PC-3 (cell line): ENCODE measurements around the gene CCDC34. TPM values are rescaled to one million over a fixed set of nuclear protein-coding genes. Genes with fewer than 3 reads are reported as not detected.

ENCODE experiments used
- ATAC-seq: fragments of 200-7000 bp; cut with Tn5 transposase; 2 replicates; pipeline ENCODE4 v1.9.1; 2020; ENCODE audit warnings: mild to moderate bottlenecking, moderate library complexity
- BruUV-seq: library from RNA; stranded (reverse); fragments of 400-500 nt; replicated peaks from 2 replicates; lab custom pipeline; 2021; lab: Mats Ljungman, UMichigan
- CTCF ChIA-PET: fragments of 300-600 bp; sonication (Branson Sonifier 250); formaldehyde crosslinking; loops from one replicate; lab custom pipeline; 2022; ENCODE audit warnings: antibody characterized with exemption; lab: Charles Lee
- POLR2A ChIA-PET: fragments of 300-600 bp; sonication (Branson Sonifier 250); formaldehyde crosslinking; loops from one replicate; lab custom pipeline; 2022; ENCODE audit warnings: antibody characterized with exemption; ENCODE audit not compliant: unreplicated experiment; lab: Charles Lee
- DNase-seq: peaks from one replicate; pipeline ENCODE4 v3.0.0-alpha.2; 2015
- H2AFZ ChIP-seq: fragments of 300-600 bp; sonication (generic); 2 replicates; pipeline ENCODE4 v1.6.0; 2016; ENCODE audit warnings: antibody characterized with exemption, low read length
- H3F3A ChIP-seq: fragments of 300-600 bp; sonication (generic); one replicate; pipeline ENCODE4 v1.6.0; 2017; ENCODE audit warnings: antibody characterized with exemption, low read length, control low read depth, mild to moderate bottlenecking; ENCODE audit not compliant: unreplicated experiment
- H3K27ac ChIP-seq: fragments of 300-600 bp; sonication (generic); 2 replicates; pipeline ENCODE4 v1.5.1; 2016; ENCODE audit warnings: mild to moderate bottlenecking, low read length
- H3K27me3 ChIP-seq: fragments of 300-600 bp; sonication (generic); 2 replicates; pipeline ENCODE4 v1.6.1; 2016; ENCODE audit warnings: low read length, mixed read lengths
- H3K36me3 ChIP-seq: fragments of 300-600 bp; sonication (generic); 2 replicates; pipeline ENCODE4 v1.6.1; 2016; ENCODE audit warnings: low read depth, mixed run types, low read length, mixed read lengths
- H3K4me1 ChIP-seq: fragments of 300-600 bp; sonication (generic); 2 replicates; pipeline ENCODE4 v1.5.1; 2016; ENCODE audit warnings: low read length; ENCODE audit not compliant: insufficient read depth
- H3K4me2 ChIP-seq: fragments of 300-600 bp; sonication (generic); 2 replicates; pipeline ENCODE4 v1.6.0; 2016; ENCODE audit warnings: low read length
- H3K4me3 ChIP-seq: fragments of 300-600 bp; sonication (generic); 2 replicates; pipeline ENCODE4 v1.5.1; 2016; ENCODE audit warnings: mild to moderate bottlenecking, low read length, mixed read lengths
- H3K79me2 ChIP-seq: fragments of 300-600 bp; sonication (generic); 2 replicates; pipeline ENCODE4 v1.6.1; 2017; ENCODE audit warnings: low read length, mixed read lengths
- H3K9ac ChIP-seq: fragments of 300-600 bp; sonication (generic); 2 replicates; pipeline ENCODE4 v1.6.0; 2016; ENCODE audit warnings: mild to moderate bottlenecking, low read length
- H3K9me2 ChIP-seq: fragments of 300-600 bp; sonication (generic); replicated peaks from 2 replicates; pipeline ENCODE4 v1.6.1; 2016; ENCODE audit warnings: mixed run types, low read length, mixed read lengths
- H3K9me3 ChIP-seq: fragments of 300-600 bp; sonication (generic); 2 replicates; pipeline ENCODE4 v1.6.1; 2016; ENCODE audit warnings: low read length, mixed read lengths
- H4K20me1 ChIP-seq: fragments of 300-600 bp; sonication (generic); 2 replicates; pipeline ENCODE4 v1.6.1; 2016; ENCODE audit warnings: low read length, mixed read lengths
- CTCF ChIP-seq: fragments of 300-600 bp; sonication (generic); conservative IDR thresholded peaks from 2 replicates; pipeline ENCODE4 v1.5.1; 2017; ENCODE audit warnings: antibody characterized with exemption, low read depth, mild to moderate bottlenecking, low read length
- EZH2 ChIP-seq: fragments of 300-600 bp; sonication (generic); IDR thresholded peaks from one replicate; pipeline ENCODE4 v1.6.1; 2017; ENCODE audit warnings: antibody characterized with exemption, mild to moderate bottlenecking, low read length; ENCODE audit not compliant: unreplicated experiment
- EZH2phosphoT487 ChIP-seq: fragments of 300-600 bp; sonication (generic); IDR thresholded peaks from 2 replicates; pipeline ENCODE4 v1.6.1; 2018; ENCODE audit warnings: mild to moderate bottlenecking, antibody characterized with exemption, low read length, borderline replicate concordance
- intact Hi-C: fragments of 100-400 bp; cut with micrococcal nuclease; formaldehyde crosslinking; loops from 2 replicates; pipeline ENCODE4 v1.9.0; 2023
- total RNA-seq: library from RNA; depleted of rRNA; stranded (reverse); fragments of >200 nt; gene quantifications from 2 replicates; pipeline ENCODE4 v1.2.3, GENCODE V29; 2014

CCDC34 gene
- total RNA-seq, 1 experiment from 2014 or later = 11.0 TPM

GRCh38 chr11:27352781-27353180 is 10.2 kb downstream of the CCDC34 start:
- ChIA-PET POLR2A (no interaction called here), CTCF (no interaction called here)
- Histone ChIP-seq H3K9me3 (no peaks in the 10 kb centered on the region), H3K9ac (no peak overlapping the region), H3K9me2 (no peaks in the 10 kb centered on the region), H3K27me3 (no peaks in the 10 kb centered on the region), H3K4me3 (no peak overlapping the region), H4K20me1 (no peaks in the 10 kb centered on the region), H3K79me2 (no peaks in the 10 kb centered on the region), H3K4me1 (peaks cover 8% of the 10 kb centered on the region; the same call in 1 of the 2 replicates), H3F3A (no peaks in the 10 kb centered on the region), H2AFZ (no peak overlapping the region), H3K27ac (no peak overlapping the region), H3K4me2 (no peak overlapping the region), H3K36me3 (no peaks in the 10 kb centered on the region)
- ATAC-seq = no peak
- TF ChIP-seq CTCF = no peak
- no peak for TF ChIP-seq EZH2
- no peak for TF ChIP-seq EZH2phosphoT487
- no peak for DNase-seq
- intact Hi-C loops = no loop called here
- BruUV-seq = no TSS peak

- Histone ChIP-seq H3K27ac (no peak overlapping the region), H3K9ac (no peak overlapping the region), H3K36me3 (0 out of 2 replicates have a peak, but pooled peaks cover 3% of the 10 kb centered on the region), H3K4me1 (peaks cover 14% of the 10 kb centered on the region), H3K27me3 (no peaks in the 10 kb centered on the region), H3K9me3 (no peaks in the 10 kb centered on the region), H3K4me2 (no peak overlapping the region), H3K79me2 (no peaks in the 10 kb centered on the region), H3K9me2 (no peaks in the 10 kb centered on the region), H2AFZ (no peak overlapping the region), H4K20me1 (no peaks in the 10 kb centered on the region; the same call in 1 of the 2 replicates), H3F3A (no peaks in the 10 kb centered on the region), H3K4me3 (no peak overlapping the region)
- DNase-seq = no peak
- ChIA-PET POLR2A (no interaction called here), CTCF (interaction anchor here (0.7 kb wide), 1 partner anchor 879 kb away, joined by 4 read pairs; no protein-coding TSS in a partner anchor)
- 0 out of 2 replicates have a peak, but pooled peaks have one; percentile 7 for ATAC-seq
- no peak for TF ChIP-seq EZH2
- TF ChIP-seq CTCF = no peak
- TF ChIP-seq EZH2phosphoT487 = no peak
- BruUV-seq = no TSS peak
- intact Hi-C loops = loop anchor here (1.0 kb wide), 1 partner anchor 149 kb away; no protein-coding TSS in a partner anchor
These were observed 12.5 kb downstream of the CCDC34 start for GRCh38 chr11:27350511-27350910.

GRCh38 chr11:27349919-27350318 is 13.1 kb downstream of the CCDC34 start:
- no peak for TF ChIP-seq EZH2
- no peak for TF ChIP-seq EZH2phosphoT487
- TF ChIP-seq CTCF = no peak
- ATAC-seq (no peak), DNase-seq (no peak)
- Histone ChIP-seq H3K27ac (no peak overlapping the region), H3K9me3 (no peaks in the 10 kb centered on the region), H4K20me1 (no peaks in the 10 kb centered on the region; the same call in 1 of the 2 replicates), H3K9ac (no peak overlapping the region), H3K36me3 (0 out of 2 replicates have a peak, but pooled peaks cover 3% of the 10 kb centered on the region), H3K4me3 (no peak overlapping the region), H3K4me1 (peaks cover 14% of the 10 kb centered on the region), H3F3A (no peaks in the 10 kb centered on the region), H3K79me2 (no peaks in the 10 kb centered on the region), H3K9me2 (no peaks in the 10 kb centered on the region), H2AFZ (no peak overlapping the region), H3K4me2 (no peak overlapping the region), H3K27me3 (no peaks in the 10 kb centered on the region)
- BruUV-seq = no TSS peak
- CTCF ChIA-PET = no interaction called here
- POLR2A ChIA-PET = no interaction called here
- intact Hi-C loops = loop anchor here (1.0 to 2.0 kb wide), 2 partner anchors 49 to 149 kb away; no protein-coding TSS in a partner anchor
